Activated naive CD4-positive, alpha-beta T cell treated with anti-CD3 and anti-CD28 coated beads, Interleukin-2, amount 10 ng/mL, durations not matched to agents 7 days and 5 days (primary cell): ENCODE measurements around the gene DAAM2.

Experiments
- CTCF ChIA-PET: fragments of 350-600 bp; sonication (Branson Sonifier 250); formaldehyde crosslinking; loops from one replicate; lab custom pipeline; 2021; ENCODE audit warnings: antibody characterized with exemption; lab: Charles Lee
- DNase-seq: peaks from one replicate; pipeline ENCODE4 v3.0.0-alpha.2; 2020
- H3K27ac Mint-ChIP-seq: one replicate; pipeline ENCODE4 v1.8.0; 2021; ENCODE audit warnings: mild to moderate bottlenecking, moderate library complexity, mixed read lengths
- H3K27me3 Mint-ChIP-seq: one replicate; pipeline ENCODE4 v1.8.0; 2021; ENCODE audit warnings: mild to moderate bottlenecking, mixed read lengths
- H3K36me3 Mint-ChIP-seq: one replicate; pipeline ENCODE4 v1.8.0; 2021; ENCODE audit warnings: mixed read lengths
- H3K4me1 Mint-ChIP-seq: one replicate; pipeline ENCODE4 v1.8.0; 2021; ENCODE audit warnings: mixed read lengths
- H3K4me3 Mint-ChIP-seq: one replicate; pipeline ENCODE4 v1.8.0; 2021; ENCODE audit warnings: mild to moderate bottlenecking, moderate library complexity, mixed read lengths
- H3K9me3 Mint-ChIP-seq: one replicate; pipeline ENCODE4 v1.8.0; 2021; ENCODE audit warnings: mixed read lengths

The DAAM2 gene

DNA sequence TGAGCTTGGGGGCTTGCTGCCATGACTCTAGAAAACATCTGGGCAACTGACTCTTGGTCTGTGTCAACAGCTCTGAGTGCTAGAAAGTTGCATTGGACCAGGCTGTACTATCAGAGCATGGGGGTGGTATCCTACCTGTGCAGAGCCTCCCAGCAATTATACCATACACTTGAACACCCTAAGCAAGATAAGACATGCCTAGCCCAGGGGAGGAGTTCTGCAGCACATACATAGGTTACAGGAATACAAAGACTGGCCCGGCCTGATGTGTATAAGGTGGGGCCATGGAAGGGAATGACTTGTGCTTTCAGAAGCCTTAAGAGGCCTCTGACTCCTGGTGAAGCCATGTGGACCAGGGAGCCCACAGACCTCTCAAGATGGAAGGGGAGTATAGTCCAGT, 153.4 kb downstream of the DAAM2 start:
- DNase-seq: no peak
- Mint-ChIP-seq H3K4me1 (no peaks in the 10 kb centered on the region), H3K9me3 (no peaks in the 10 kb centered on the region), H3K4me3 (no peak overlapping the region), H3K27me3 (no peaks in the 10 kb centered on the region), H3K36me3 (no peaks in the 10 kb centered on the region), H3K27ac (no peak overlapping the region)
- CTCF ChIA-PET: no interaction called here

DNA sequence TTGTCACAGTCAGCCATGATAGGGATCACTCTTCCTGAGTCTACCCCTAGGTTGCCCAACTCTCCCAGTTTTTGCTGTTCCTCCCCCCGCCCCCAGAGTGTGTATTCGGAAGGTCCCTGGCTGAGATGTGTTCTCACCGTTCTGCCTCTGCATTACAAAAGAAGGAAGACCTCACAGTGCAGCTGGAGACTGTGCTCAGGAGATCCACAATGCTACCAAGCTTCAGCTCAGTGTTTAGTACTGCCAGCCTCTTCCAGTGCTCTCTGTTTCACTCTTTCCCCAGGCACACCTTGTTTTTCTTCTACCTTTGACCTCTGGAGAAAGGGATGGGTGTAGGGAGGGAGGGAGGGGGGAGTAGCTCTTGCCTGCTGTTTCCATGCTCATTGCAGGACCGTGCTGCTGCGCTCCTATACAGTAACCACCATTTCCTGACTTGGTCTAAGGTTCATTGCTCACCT, 155.5 kb downstream of the DAAM2 start:
- Mint-ChIP-seq H3K36me3 (no peaks in the 10 kb centered on the region), H3K27me3 (no peaks in the 10 kb centered on the region), H3K4me3 (no peak overlapping the region), H3K27ac (no peak overlapping the region), H3K9me3 (no peaks in the 10 kb centered on the region), H3K4me1 (no peaks in the 10 kb centered on the region)
- no peak for DNase-seq
- CTCF ChIA-PET: no interaction called here

- DNase-seq: no peak
- Mint-ChIP-seq H3K27me3 (no peaks in the 10 kb centered on the region), H3K4me1 (no peaks in the 10 kb centered on the region), H3K9me3 (no peaks in the 10 kb centered on the region), H3K36me3 (no peaks in the 10 kb centered on the region), H3K27ac (no peak overlapping the region), H3K4me3 (no peak overlapping the region)
- CTCF ChIA-PET: no interaction called here
Observed at GRCh38 chr6:39948199-39948791, 156.1 kb downstream of the DAAM2 start.

GRCh38 chr6:39950125-39950720, 158.0 kb downstream of the DAAM2 start:
- Mint-ChIP-seq H3K4me1 (no peaks in the 10 kb centered on the region), H3K27ac (no peak overlapping the region), H3K9me3 (no peaks in the 10 kb centered on the region), H3K36me3 (no peaks in the 10 kb centered on the region), H3K27me3 (no peaks in the 10 kb centered on the region), H3K4me3 (no peak overlapping the region)
- CTCF ChIA-PET: interaction anchor here (0.8 kb wide), 1 partner anchor 18 kb away, joined by 3 read pairs; no protein-coding TSS in a partner anchor
- DNase-seq: no peak

DNA sequence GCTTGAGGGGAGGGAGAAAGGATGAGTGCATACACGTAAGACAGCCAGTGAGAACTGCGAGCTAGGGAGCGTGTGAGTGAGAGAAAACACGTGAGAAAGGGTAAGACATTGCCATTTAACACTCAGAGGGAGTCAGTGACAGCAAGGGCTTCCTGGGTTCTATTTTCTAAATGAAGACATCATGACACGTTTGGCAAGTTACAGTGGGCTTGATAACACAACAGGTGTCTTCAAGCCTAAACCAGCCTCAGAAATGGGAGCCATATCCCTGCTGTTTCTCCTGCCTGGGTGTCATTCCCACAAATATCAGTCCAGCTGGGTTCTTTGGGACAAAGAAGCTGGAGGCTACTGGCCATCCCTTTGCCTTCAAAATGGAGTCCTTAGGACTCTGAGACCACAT, 159.0 kb downstream of the DAAM2 start:
- Mint-ChIP-seq H3K4me3 (no peak overlapping the region), H3K27ac (no peak overlapping the region), H3K27me3 (no peaks in the 10 kb centered on the region), H3K36me3 (no peaks in the 10 kb centered on the region), H3K4me1 (no peaks in the 10 kb centered on the region), H3K9me3 (no peaks in the 10 kb centered on the region)
- no peak for DNase-seq
- CTCF ChIA-PET: no interaction called here

GRCh38 chr6:39951716-39952115, 159.5 kb downstream of the DAAM2 start:
- Mint-ChIP-seq H3K4me1 (no peaks in the 10 kb centered on the region), H3K27ac (no peak overlapping the region), H3K4me3 (no peak overlapping the region), H3K27me3 (no peaks in the 10 kb centered on the region), H3K36me3 (no peaks in the 10 kb centered on the region), H3K9me3 (no peaks in the 10 kb centered on the region)
- no peak for DNase-seq
- CTCF ChIA-PET: no interaction called here

DNA sequence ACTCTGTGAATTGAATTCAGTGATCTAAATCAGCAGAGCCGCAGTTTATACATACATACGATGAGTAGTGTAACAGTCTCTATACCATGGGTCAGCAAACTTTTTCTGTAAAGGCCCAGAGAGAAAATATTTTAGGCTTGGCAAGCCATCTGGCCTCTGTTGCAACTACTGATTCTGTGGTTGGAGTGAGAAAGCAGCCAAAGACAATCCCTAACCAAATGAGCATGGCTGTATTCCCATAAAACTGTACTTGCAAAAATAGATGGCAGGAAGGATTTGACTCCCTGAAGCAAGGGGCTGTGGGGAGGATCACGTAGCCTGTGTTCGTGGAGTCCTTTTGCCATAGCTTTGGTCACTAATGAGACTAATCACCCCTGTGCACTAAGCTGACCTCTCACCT, 160.0 kb downstream of the DAAM2 start:
- H3K9me3 Mint-ChIP-seq: no peaks in the 10 kb centered on the region
- H3K27me3 Mint-ChIP-seq: no peaks in the 10 kb centered on the region
- H3K4me3 Mint-ChIP-seq: no peak overlapping the region
- no peak for DNase-seq
- no peaks in the 10 kb centered on the region for H3K36me3 Mint-ChIP-seq
- H3K4me1 Mint-ChIP-seq: no peaks in the 10 kb centered on the region
- H3K27ac Mint-ChIP-seq: no peak overlapping the region
- CTCF ChIA-PET: no interaction called here

DNA sequence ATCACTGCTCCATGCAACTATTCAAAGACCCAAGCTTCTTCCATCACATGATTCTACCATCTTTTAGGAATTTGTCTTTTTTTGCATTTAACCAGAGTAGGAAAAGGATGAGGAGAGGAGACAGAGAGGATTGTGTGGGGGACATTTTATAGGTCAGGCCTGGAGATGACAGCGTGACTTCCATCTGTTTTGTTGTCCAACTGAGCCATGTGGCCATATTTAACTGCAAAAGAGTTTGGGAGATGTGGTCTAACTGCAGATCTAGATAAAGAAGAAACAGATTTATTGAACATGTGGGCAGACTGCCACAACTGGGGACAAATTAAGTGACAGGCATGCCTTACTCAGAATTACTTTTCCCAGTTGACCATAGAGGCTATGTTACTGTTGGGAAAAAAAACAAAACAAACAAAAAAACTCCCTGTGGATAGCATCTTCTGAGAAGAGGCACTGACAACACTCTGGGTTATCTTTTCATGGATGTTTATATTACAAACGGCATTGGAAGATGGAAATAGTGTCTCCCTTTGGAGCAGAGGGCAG, 161.0 kb downstream of the DAAM2 start:
- CTCF ChIA-PET: no interaction called here
- no peak for DNase-seq
- Mint-ChIP-seq H3K9me3 (no peaks in the 10 kb centered on the region), H3K27me3 (no peaks in the 10 kb centered on the region), H3K4me3 (no peak overlapping the region), H3K27ac (no peak overlapping the region), H3K4me1 (no peaks in the 10 kb centered on the region), H3K36me3 (no peaks in the 10 kb centered on the region)
